Keratinocyte (primary cell): ENCODE results near the gene TTC28. TPM values are rescaled to one million over a fixed set of nuclear protein-coding genes. Genes with fewer than 3 reads are reported as not detected.

Experiments
- DNase-seq: peaks from one replicate; pipeline ENCODE4 v3.0.0-alpha.2; 2011; ENCODE audit warnings: low read depth, missing footprints, low spot score
- FAIRE-seq: peaks from 2 replicates; lab custom pipeline; 2011; peaks lifted over from hg19 to GRCh38; lab: Jason Lieb, UNC
- H2AFZ ChIP-seq: 2 replicates; pipeline ENCODE4 v1.6.0; 2012; ENCODE audit warnings: low read length, control low read depth, inconsistent platforms; ENCODE audit not compliant: control insufficient read depth
- H3K27ac ChIP-seq: 2 replicates; pipeline ENCODE4 v1.5.1; 2011; ENCODE audit warnings: low read length; ENCODE audit not compliant: control insufficient read depth, insufficient read depth
- H3K27me3 ChIP-seq: 3 replicates; pipeline ENCODE4 v1.6.0; 2011; ENCODE audit warnings: low read length; ENCODE audit not compliant: control insufficient read depth, insufficient read depth; ENCODE audit errors: extremely low read depth
- H3K36me3 ChIP-seq, 2 experiments: 2 replicates in 1 of 2; 3 replicates in 1 of 2; pipeline ENCODE4 v1.5.1; 2011; ENCODE audit warnings: low read length in 2 of 2, mild to moderate bottlenecking in 1 of 2; ENCODE audit not compliant: control insufficient read depth in 2 of 2, insufficient read depth in 2 of 2; ENCODE audit errors: extremely low read depth in 1 of 2
- H3K4me1 ChIP-seq: 3 replicates; pipeline ENCODE4 v1.5.1; 2011; ENCODE audit warnings: low read length; ENCODE audit not compliant: control insufficient read depth, insufficient read depth; ENCODE audit errors: extremely low read depth
- H3K4me2 ChIP-seq: 3 replicates; pipeline ENCODE4 v1.6.0; 2011; ENCODE audit warnings: low read depth, low read length; ENCODE audit not compliant: control insufficient read depth, insufficient read depth; ENCODE audit errors: extremely low read depth
- H3K4me3 ChIP-seq, 3 experiments: fragments of 200-600 bp in 1 of 3; sonication (generic) in 1 of 3; 2 replicates in 2 of 3; 3 replicates in 1 of 3; pipeline ENCODE4 v1.5.1; 2011 to 2016; ENCODE audit warnings: low read length in 3 of 3, mild to moderate bottlenecking in 3 of 3, control low read depth in 2 of 3, inconsistent platforms in 1 of 3, low read depth in 1 of 3, mixed read lengths in 1 of 3, mixed run types in 1 of 3, moderate library complexity in 1 of 3; ENCODE audit not compliant: control insufficient read depth in 2 of 3, insufficient read depth in 2 of 3; ENCODE audit errors: extremely low read depth in 1 of 3
- H3K79me2 ChIP-seq: 2 replicates; pipeline ENCODE4 v1.6.0; 2012; ENCODE audit warnings: low read length; ENCODE audit not compliant: control insufficient read depth, insufficient read depth
- H3K9ac ChIP-seq: 3 replicates; pipeline ENCODE4 v1.6.0; 2011; ENCODE audit warnings: low read length; ENCODE audit not compliant: control insufficient read depth, insufficient read depth; ENCODE audit errors: extremely low read depth
- H3K9me1 ChIP-seq: 3 replicates; pipeline ENCODE4 v1.6.0; 2011; ENCODE audit warnings: low read length; ENCODE audit not compliant: control insufficient read depth, insufficient read depth; ENCODE audit errors: extremely low read depth
- H3K9me3 ChIP-seq: 2 replicates; pipeline ENCODE4 v1.5.1; 2012; ENCODE audit warnings: low read depth, low read length; ENCODE audit not compliant: control insufficient read depth
- H4K20me1 ChIP-seq: 3 replicates; pipeline ENCODE4 v1.6.0; 2011; ENCODE audit warnings: low read length; ENCODE audit not compliant: control insufficient read depth, insufficient read depth; ENCODE audit errors: extremely low read depth
- CTCF ChIP-seq, 3 experiments: IDR thresholded peaks in 1 of 3; conservative IDR thresholded peaks in 1 of 3; optimal IDR thresholded peaks in 1 of 3; 2 replicates in 2 of 3; 3 replicates in 1 of 3; pipeline versions ENCODE3 to v1.5.1; 2011; ENCODE audit warnings: low read length in 3 of 3, mild to moderate bottlenecking in 3 of 3, moderate library complexity in 2 of 3, control low read depth in 1 of 3, inconsistent platforms in 1 of 3; ENCODE audit not compliant: insufficient read depth in 2 of 3; ENCODE audit errors: extremely low read depth in 1 of 3
- EZH2 ChIP-seq: IDR thresholded peaks from one replicate; pipeline ENCODE4 v1.6.1; 2012; ENCODE audit warnings: inconsistent platforms, mild to moderate bottlenecking, low read length, moderate library complexity
- dilution Hi-C: fragments of 300-500 bp; cut with MboI; formaldehyde crosslinking; loops from one replicate; pipeline ENCODE4 v1.7.0; 2020; ENCODE audit warnings: low sequenced_read_pairs; ENCODE audit not compliant: extremely low pct_ligation_motif_present
- polyA plus RNA-seq, 5 experiments: library from polyadenylated mRNA; depleted of rRNA in 3 of 5; stranded (reverse) in 3 of 5; stranded (forward) in 1 of 5; unstranded in 1 of 5; fragments of >200 nt; gene quantifications; 1 replicate in 1 of 5; 2 replicates in 3 of 5; 3 replicates in 1 of 5; pipeline versions ENCODE4 v1.2.1 to v1.2.3, GENCODE V29; 2011 to 2012; ENCODE audit warnings: missing spikeins in 2 of 5, low read depth in 1 of 5, low replicate concordance in 1 of 5

Gene TTC28
- polyA plus RNA-seq, 1 donor (not counting 4 experiments of a cell fraction or from before 2014, with no cell fraction given): 0.66 TPM

- Histone ChIP-seq H3K9me3 (no peaks in the 10 kb centered on the region), H4K20me1 (peaks cover 3% of the 10 kb centered on the region), H3K27ac (no peak overlapping the region), H3K4me2 (no peak overlapping the region), H3K27me3 (no peaks in the 10 kb centered on the region), H3K4me3 (no peak overlapping the region), H3K9ac (no peak overlapping the region), H3K36me3 (no peaks in the 10 kb centered on the region), H3K4me1 (no peaks in the 10 kb centered on the region), H3K9me1 (no peaks in the 10 kb centered on the region), H3K79me2 (no peaks in the 10 kb centered on the region), H2AFZ (no peak overlapping the region)
- DNase-seq: no peak
- dilution Hi-C loops: no loop called here
- FAIRE-seq: no peak
- no peak for TF ChIP-seq EZH2
- TF ChIP-seq CTCF (optimal IDR thresholded peaks at IDR 0.05 in 1 of 3, IDR thresholded peaks at IDR 0.05 in 1 of 3, conservative IDR thresholded peaks at IDR 0.05 in 1 of 3; ENCODE audit: extremely low read depth in 1 of 3, insufficient read depth in 2 of 3, low read length in 3 of 3): no peak
These were observed 676.6 kb downstream of the TTC28 start for GRCh38 chr22:28002863-28003565.

- peaks cover 3% of the 10 kb centered on the region for H4K20me1 ChIP-seq
- dilution Hi-C loops: no loop called here
- no peak overlapping the region for H2AFZ ChIP-seq
- FAIRE-seq (no peak), DNase-seq (no peak)
- H3K9me1 ChIP-seq: no peaks in the 10 kb centered on the region
- TF ChIP-seq CTCF (optimal IDR thresholded peaks at IDR 0.05 in 1 of 3, IDR thresholded peaks at IDR 0.05 in 1 of 3, conservative IDR thresholded peaks at IDR 0.05 in 1 of 3; ENCODE audit: extremely low read depth in 1 of 3, insufficient read depth in 2 of 3, low read length in 3 of 3): no peak
- TF ChIP-seq EZH2: no peak
- H3K9ac ChIP-seq: no peak overlapping the region
- no peaks in the 10 kb centered on the region for H3K27me3 ChIP-seq
- H3K4me2 ChIP-seq: no peak overlapping the region
- no peaks in the 10 kb centered on the region for H3K4me1 ChIP-seq
- H3K9me3 ChIP-seq: no peaks in the 10 kb centered on the region
- H3K4me3 ChIP-seq: no peak overlapping the region
- H3K27ac ChIP-seq: no peak overlapping the region
- H3K36me3 ChIP-seq: no peaks in the 10 kb centered on the region
- H3K79me2 ChIP-seq: no peaks in the 10 kb centered on the region
These were observed 677.4 kb downstream of the TTC28 start for GRCh38 chr22:28002181-28002700.
